Stimulated activated CD4-positive, alpha-beta T cell treated with anti-CD3 and anti-CD28 coated beads, Interleukin-1b, Interleukin-23, amount 100 ng/mL, for 48 hours (primary cell): ENCODE measurements around the gene IRF9.

ENCODE experiments used
- DNase-seq: peaks from one replicate; pipeline ENCODE4 v3.0.0-alpha.2; 2020

The IRF9 gene, protein sequence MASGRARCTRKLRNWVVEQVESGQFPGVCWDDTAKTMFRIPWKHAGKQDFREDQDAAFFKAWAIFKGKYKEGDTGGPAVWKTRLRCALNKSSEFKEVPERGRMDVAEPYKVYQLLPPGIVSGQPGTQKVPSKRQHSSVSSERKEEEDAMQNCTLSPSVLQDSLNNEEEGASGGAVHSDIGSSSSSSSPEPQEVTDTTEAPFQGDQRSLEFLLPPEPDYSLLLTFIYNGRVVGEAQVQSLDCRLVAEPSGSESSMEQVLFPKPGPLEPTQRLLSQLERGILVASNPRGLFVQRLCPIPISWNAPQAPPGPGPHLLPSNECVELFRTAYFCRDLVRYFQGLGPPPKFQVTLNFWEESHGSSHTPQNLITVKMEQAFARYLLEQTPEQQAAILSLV

DNA sequence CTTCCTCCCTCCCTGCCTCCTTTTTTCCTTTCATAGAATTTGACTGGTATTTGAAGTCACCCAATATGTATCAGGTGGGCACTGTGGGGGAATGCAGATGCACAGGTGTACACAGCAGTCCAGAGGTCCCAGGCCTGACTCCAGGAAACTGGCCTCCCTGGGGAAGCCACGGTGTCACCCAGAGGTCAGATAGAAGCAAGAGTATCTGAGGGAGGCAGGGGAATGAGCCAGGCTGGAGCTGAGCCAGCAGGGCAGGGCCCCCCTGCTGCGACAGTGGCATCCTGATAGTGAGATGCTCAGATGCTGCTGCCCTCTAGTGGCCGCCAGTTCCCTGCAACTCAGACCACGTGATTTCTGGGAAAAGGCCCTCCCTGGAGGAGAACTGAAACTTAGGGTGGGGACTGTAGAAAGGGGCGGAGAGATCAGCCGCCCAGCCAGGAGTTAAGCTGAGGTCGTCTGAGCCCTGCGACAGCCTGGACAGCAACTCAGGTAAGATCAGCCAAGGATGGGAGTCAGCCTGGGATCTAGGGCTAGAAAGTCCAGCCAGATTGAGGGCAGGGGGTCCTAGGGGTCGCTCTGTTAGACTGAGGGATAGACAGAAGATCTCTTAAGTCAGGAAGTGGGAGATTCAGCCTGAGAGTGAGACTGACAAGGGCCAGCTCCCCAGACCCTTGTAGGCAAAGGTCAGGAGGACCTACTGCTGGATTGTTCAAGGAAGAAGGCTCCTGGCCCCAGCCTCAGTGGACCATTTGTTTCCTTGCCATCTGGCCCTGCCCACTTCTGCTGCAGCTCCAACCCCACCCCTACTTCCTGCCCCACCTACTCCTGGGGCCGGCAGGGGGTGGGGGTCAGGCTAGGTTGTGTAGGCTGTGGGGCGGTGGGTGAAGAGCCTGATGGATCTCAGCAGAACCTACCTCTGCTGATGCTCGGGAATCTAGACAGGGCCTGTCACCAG is at the start of gene IRF9:
Gene IRF9, plus strand, starts transcription at position 416 of the 955 bp plus-strand sequence. CDS start 880 bp downstream, outside the sequence.
- peak; percentile 97 for DNase-seq

DNA sequence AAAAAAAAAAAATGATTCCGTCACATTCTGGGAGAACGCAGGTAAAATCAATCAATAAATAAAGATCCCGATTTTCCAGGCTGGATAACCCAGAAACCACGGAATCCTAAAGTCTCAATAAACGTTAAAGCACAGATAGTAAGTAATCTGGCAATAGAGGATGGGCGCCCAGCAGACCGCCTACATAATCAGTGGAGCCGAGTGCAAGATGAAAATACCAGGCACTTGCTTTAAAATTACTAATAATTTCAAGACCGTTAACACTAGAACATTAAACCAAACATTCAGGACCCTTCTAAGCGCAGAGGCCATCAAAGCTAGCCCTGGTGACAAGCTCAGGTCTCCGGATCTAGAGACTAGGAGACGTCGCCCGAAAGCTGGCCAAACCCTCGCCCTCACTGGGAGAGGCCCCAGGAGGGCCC is 47.7 kb upstream of the IRF9 start:
- no peak for DNase-seq

DNA sequence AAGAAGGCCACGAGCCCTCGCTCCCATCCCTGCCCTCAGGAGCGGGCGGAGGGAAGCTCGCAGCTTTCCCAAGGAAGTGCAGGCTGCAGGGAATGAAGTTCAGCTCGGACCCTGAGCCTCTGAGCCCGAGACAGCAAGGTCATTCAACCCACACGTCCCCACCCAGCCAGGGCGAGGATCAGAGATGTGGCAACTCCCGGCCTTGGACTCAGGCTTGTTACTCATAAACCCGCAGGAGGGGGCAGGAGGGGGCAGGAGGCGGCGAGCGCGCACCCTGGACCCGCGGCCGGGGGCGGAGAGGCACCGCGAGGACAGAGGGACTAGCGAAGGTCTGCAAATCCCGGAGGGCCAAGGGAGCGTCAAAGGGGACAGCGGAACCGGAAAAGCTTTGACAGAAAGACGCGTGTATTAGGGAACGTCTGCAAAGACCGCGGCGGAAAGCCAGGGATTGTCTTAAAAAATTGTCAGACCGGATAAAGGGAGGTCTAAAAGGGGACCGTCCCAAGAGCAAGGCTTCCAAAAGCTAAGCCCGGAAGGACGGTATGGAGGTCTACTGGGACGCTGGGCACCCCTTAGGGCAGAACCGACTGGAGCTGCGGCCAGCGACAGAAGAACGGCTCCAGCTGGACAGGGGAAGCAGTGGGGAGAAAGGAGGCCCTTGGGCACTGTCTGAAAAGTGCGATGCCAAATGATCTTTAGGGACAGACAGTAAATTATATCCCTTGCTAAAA is 47.1 kb upstream of the IRF9 start:
- DNase-seq: peak; percentile 90

DNA sequence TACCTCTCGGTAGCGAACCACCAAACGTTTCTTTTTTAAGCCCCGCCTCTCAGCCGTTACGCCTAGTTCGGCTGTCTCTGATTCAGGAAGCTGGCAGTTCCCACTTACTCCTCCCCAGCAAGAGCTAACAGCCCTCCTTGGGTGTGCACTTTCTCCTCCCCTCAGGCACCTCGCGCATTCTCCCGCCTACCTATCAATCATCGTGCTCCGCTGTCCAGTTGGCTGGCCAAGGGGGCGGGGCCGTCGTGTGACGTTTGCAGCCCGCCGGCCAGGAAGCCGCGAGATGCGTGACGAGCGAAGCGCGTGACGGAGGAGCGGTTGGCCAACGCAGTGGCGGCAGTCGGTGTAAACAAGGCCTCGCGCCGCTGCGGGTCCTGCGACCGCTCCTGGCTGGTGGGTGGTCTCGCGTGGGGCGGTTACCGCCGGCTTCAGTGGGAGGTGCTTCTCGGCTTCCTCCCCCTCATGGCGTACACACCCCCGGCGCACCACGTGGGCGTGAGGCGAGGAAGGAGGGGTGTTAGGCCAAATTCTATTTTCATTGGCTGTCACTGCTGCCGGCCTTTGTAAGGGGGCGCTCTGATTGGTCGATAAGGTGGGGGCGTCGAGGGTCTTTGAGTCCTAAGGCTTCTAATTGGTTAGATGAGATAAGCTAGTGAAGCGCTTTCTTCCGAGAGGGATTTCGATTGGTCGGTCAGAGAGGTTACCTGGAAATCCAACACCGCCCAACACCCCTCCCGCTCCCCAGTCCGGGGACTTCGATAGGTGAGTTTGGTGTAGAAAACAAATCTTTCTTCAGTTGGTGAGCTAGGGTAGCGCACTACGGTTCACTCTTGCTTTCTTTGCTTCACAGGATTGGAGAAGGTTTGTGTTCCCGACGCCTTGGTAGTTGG is 46.3 kb upstream of the IRF9 start, which contains the start of the genes DCAF11 and NRL:
Gene DCAF11, plus strand, starts transcription at position 246 of the 890 bp plus-strand sequence. CDS start 818 bp downstream, outside the sequence.
Gene NRL, minus strand, starts transcription at position 418 of the 890 bp plus-strand sequence. CDS start 32,101 bp downstream, outside the sequence.
- peak; percentile 99 for DNase-seq

DNA sequence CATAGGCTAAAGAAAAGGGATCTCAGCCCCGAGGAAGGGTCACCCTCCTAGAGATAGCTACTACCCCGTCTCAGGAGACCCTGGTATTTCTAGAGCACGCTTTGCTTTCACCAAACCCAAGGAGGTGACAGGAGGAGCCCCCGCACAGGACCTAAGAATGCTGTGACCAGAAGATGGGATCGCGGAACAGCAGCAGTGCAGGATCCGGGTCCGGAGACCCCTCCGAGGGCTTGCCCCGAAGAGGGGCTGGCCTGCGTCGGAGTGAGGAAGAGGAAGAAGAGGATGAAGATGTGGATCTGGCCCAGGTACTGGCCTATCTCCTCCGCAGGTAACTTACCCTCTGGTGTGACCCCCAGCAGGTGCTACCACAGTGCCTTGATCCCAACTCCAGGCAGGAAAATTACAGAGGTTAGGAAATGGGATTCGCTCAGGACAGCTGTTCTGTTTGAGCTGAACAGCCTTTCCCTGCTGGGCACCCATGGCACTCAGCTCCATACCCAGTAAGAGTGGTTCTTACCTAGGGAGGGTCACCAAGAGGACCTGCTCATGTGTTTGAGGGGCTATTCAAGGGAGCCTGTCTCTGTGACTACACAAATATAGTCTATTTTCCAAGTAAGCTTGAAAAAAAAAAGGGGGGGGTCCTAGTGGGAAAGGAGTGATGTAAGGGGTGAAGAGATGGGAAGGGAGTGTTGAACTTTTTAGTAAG is 45.5 kb upstream of the IRF9 start:
- no peak for DNase-seq

DNA sequence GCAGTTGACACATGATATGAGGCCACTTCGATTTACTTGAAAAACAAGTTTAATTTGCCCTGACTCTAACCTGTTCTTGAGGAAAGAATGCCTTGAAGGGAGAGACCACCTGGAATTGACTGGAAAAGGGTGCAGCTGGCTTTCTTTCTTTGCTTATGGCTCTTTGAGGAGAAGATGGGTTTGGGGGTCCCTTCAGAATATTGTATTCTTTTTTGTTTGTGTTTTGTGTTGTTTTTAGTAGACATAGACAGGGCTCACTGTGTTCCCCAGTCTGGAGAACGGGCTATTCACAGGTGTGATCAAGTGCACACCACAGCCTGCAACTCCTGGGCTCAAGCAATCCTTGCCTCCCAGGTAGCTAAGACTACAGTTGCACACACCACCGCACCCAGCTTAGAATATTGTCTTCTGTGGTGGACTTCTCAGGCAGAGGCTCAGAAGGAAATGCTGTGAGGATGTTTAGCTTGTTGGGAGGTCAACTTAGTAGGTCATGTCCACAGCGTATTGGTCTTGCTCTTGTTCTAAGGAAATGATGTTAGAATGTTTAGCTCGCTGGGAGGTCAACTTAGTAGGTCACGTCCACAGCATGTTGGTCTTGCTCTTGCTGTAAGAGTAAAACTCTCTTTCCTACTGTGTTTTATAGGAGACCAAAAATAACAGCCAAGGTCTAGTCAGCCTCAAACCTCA is 44.8 kb upstream of the IRF9 start:
- no peak for DNase-seq

DNA sequence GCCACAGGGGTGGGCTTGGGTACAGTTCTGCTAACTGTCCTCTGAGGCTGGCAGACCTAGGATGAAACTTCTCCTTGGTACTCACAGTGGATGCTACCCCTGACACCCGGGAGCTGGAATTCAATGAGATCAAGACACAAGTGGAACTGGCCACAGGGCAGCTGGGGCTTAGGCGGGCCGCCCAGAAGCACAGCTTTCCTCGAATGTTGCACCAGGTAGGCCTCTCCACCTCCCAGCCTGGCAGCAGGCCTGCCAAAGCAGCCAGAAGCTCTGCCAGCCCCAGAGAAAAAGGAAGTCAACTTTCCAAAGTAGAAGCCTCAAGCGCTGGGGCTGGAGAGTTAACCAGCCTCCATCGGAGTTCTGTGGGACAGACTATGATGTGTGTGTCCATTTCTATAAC is 43.9 kb upstream of the IRF9 start:
- DNase-seq: no peak

DNA sequence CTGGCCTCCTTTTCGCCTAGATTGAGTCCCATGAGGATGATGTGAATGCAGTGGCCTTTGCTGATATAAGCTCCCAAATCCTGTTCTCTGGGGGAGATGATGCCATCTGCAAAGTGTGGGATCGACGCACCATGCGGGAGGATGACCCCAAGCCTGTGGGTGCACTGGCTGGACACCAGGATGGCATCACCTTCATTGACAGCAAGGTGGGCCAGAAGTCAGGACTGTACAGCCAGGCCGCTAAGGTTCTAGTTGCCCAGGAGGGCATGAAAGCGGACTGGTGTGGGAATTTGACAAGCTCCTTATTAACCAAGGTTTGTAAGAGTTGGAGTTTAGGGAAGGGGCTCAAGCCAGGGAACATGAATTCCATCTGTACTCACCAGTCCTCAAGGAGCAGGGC is 41.4 kb upstream of the IRF9 start:
- DNase-seq: no peak

DNA sequence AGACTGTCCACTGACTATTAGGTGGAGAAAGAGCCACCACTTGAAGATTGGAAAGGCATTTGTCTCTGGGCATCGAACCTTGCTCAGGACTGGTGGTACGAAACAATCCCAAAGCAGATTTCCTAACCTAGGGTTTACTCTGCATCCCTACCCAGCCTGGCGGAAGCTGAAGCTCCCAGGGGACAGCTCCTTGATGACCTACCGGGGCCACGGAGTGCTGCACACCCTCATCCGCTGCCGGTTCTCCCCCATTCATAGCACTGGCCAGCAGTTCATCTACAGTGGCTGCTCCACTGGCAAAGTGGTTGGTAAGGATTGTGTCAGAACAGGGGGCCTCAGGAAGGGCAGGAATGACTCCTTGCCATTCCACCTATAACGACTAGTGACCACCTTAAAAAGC is 39.9 kb upstream of the IRF9 start:
- DNase-seq: no peak

DNA sequence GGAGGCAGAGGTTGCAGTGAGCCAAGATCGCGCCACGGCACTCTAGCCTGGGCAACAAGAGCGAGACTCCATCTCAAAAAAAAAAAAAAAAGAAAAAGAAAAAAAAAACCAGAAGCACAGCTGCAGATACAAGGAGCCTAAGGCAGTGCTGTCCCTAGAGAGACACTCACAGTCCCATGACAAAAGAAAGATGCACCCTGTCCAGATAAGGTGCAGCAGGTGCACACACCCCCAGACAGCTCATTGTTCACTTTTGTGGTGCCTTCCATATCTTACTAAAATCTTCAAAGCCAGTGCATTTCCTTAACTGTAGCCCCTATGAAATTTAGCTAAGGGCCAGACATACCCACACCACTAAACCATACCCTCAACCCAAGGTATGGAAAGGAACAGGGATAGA is 38.6 kb upstream of the IRF9 start:
- DNase-seq: no peak

DNA sequence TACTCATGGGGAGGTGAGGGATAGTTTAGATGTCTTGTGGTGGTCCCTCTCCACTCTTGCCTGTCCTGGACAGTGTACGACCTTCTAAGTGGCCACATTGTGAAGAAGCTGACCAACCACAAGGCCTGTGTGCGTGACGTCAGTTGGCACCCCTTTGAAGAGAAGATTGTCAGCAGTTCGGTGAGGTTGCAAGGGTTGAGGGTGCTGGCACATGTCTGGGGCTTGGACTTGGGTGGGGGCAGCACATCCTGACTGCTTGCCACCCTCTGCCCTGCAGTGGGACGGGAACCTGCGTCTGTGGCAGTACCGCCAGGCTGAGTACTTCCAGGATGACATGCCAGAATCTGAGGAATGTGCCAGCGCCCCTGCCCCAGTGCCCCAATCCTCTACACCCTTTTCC is 38.2 kb upstream of the IRF9 start:
- DNase-seq: no peak

DNA sequence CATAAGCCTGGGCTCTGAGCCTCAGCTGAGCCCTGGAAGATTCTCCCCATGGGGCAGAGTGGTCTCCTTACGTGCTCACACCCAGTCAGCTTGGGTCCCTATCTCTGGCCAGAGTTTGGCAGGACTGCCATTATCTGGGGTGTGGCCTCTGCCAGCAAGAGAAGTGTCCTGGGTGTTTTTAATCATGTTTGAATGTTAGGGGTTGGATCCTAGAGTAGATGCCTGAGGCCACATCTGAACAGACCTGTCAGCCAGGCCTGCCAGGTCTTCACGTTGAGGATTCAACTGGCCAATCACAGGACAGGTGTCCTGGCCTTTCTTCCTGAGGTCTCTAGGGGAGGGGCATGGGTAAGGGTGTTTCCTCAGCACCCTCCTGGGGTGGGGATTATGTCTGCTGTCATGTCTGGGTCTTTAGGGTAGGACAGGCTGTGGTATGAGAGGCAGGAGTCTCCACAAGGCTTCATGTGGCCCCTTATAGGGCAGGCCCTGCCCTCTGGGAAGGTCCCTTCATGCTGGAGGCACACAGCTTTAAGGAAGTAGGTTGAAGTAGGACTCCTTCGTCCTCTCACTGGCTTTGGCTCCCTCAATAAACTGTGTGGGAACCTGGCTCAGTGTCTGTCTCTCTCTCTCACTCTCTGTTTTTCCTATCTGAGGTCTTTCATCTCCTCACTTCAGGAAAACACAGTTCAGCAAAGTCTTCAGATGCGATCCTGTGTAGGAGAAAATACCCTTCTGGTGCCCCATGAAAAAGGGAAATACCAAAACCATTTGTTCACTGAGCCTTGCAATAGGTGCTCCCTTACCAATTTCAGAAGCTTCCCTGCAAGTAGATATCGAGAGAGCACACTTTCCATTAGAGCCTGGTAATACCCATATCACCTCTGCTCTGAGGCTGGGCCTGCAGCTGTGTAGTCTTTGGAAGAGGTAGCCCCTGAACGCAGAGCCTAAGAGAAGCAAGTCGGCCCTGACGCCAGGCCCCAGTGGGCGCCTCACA is 37.3 kb upstream of the IRF9 start:
- DNase-seq: no peak

DNA sequence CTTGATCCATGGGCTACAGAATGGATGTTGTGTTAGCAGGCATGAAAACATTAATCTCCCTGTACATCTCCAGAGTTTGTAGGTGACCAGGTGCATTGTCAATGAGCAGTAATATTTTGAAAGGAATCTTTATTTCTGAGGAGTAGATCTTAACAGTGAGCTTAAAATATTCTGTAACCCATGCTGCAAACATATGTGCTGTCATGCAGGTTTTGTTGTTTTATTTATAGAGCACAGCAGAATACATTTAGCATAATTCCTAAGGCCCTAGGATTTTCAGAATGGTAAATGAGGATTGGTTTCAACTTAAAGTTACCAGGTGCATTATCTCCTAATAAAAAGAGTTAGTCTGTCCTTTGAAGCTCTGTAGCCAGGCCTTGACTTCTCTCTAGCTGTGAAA is 34.1 kb upstream of the IRF9 start:
- DNase-seq: no peak

DNA sequence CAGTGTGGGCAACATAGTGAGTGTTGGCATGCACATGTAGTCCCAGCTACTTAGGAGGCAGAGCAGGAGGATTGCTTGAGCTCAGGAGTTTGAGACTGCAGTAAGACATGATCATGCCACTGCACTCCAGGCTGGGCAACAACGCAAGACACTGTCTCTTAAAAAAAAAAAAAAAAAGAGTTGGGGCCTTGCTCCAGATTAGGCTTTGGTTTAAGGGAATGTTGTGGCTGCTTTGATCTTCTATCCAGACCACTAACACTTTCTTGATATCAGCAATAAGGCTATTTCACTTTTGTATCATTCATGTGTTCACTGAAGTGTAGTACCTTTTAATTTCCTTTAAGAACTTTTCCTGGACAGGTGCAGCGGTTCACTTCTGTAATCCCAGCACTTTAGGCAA is 33.4 kb upstream of the IRF9 start:
- no peak for DNase-seq

DNA sequence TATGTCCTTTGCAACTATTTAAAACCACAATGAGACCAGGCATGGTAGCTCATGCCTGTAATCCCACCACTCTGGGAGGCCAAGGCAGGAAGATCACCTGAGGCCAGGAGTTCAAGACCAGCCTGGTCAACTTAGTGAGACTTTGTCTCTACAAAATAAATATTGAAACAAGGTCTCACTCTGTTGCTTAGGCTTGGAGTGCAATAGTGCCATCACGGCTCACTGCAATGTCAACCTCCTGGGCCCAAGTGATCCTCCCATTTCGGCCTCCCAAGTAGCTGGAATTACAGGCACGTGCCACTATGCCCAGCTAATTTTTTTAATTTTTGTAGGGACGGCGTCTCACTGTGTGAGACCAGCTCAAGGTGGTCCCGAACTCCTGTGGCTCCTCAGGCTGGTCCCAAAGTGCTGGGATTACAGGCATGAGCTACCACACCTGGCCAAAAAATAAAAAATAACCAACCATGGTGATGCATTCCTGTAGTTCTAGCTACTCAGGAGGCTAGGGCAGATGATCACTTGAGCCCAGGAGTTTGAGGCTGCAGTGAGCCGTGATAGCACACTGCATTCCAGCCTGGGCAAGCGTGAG is 31.6 kb upstream of the IRF9 start:
- DNase-seq: no peak

DNA sequence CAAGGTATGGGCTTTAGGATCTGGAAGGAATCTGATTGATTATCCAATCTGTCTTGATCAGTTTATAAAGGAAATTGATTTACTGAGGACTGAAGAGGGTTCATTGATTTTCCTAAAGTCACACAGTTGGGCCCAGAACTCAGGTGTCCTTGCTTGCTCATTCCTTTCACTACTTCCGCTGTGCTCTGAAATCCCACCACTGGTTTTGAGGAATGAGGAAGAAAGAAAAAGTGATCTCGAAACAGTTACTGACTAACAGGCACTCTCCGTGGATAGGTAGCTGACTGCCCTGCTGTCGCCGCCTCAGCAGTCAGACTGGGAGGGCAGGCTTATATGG is 30.7 kb upstream of the IRF9 start, which contains the start of gene FITM1:
Gene FITM1, plus strand, starts transcription at position 280 of the 337 bp plus-strand sequence. CDS start 905 bp downstream, outside the sequence.
- no peak for DNase-seq

DNA sequence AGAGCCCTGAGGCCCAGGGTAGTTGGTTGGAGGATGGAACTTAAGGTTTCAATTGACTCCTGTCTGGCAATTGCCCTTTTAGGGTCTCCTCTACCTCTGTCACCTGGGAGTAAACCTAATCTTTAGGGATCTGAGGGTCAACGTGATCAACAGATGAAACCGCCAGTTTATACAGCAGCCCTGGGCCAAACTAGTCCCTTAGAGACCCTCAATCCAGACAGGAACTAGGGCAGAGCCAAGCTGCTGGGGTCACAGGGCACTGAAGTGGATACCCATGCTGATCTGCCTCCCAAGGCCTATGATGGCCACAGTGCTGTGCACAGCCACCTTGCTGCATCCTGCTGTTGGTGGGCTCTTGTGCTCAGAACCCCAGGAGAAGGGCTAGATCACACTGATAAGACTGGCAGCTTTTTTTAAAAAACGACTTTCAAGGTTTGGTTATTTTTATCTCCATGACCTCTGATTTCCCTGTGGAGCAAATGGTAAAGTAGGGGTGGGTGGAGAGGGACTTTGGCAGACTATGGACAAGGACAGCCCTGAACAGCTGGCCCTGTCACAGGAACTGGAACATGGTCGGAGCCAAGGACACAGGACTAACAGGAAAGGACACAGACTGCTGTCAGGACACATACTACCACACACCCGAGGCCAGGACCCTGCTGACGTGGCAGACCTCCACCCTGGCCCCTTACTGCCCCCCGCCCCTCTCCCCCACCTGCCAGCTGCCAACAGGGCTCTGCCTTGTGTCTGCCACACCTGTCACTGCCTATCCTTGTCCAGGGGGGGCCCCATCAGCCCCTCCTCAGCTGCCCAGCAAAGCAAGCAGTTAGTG is 30.1 kb upstream of the IRF9 start:
- no peak for DNase-seq

DNA sequence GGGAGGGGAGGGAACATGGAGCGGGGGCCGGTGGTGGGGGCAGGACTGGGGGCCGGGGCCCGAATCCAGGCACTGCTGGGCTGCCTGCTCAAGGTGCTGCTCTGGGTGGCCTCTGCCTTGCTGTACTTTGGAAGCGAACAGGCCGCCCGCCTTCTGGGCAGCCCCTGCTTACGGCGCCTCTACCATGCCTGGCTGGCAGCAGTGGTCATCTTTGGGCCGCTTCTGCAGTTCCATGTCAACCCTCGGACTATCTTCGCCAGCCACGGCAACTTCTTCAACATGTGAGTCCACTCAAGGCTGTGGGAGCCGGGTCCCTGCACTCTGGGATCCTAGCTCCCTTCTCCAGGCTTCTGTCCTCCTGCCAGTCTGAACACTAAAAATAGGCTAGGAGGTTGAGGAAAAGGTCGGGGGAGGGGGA is 29.5 kb upstream of the IRF9 start:
- DNase-seq: no peak
